Spleen (tissue), 7 donors: ENCODE measurements around the gene EXOC4.

ENCODE experiments used
- CTCF ChIP-seq, 11 experiments: fragments of 200-600 bp in 7 of 11; fragments of 450-650 bp in 4 of 11; sonication (generic) in 4 of 11; IDR thresholded peaks in 8 of 11; conservative IDR thresholded peaks in 3 of 11; 1 replicate in 7 of 11; 2 replicates in 4 of 11; pipeline versions ENCODE4 v1.4.0 to v1.8.0; 2016 to 2021; ENCODE audit warnings: antibody characterized with exemption in 11 of 11, inconsistent platforms in 4 of 11, mild to moderate bottlenecking in 1 of 11
- POLR2A ChIP-seq, 3 donors: fragments of 450-650 bp; IDR thresholded peaks; one replicate each; pipeline ENCODE4 v1.5.1; 2017; ENCODE audit warnings: antibody characterized with exemption in 3 of 3, mild to moderate bottlenecking in 1 of 3
- donor health status: DM: no; HTN: no; CAD: no; lungs with moderate emphysema.
- donor health status: DM: no; HTN: no; CAD: no.
- donor health status: DM: no; HTN: no; CAD: no.

- TF ChIP-seq CTCF (IDR thresholded peaks at IDR 0.05 in 8 of 11, conservative IDR thresholded peaks at IDR 0.05 in 3 of 11) (no peak), POLR2A (IDR thresholded peaks at IDR 0.05) (no peak)
Measured at GRCh38 chr7:133744451-133744850, 491.6 kb downstream of the EXOC4 start.
